ENCODE results near the gene CYTH1. TPM values are rescaled to one million over a fixed set of nuclear protein-coding genes. Genes with fewer than 3 reads are reported as not detected.
A peak's percentile ranks its signal among the peaks of the same experiment; 100 is the strongest.

Gene CYTH1
- total RNA-seq, 1 donor from 2014 or later = 25.0 TPM

DNA sequence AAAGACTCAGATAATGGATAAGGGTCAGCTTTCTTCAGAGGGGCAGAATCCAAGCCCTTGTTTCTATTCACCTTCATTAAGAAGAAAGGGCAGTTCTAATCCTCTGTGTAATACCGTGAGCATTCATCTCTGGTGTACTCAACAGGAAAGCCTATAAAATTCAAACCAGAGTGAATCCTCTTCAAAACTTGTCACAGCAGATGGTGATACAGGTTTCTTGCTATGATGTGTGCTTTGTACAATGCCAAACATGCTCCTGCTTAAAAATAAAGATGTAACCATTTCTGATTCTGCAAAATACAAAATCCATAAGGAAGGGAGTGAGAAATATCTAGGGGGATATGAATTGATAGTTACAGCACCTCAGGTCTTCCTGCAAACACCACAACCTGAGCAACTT is 49.7 kb downstream of the CYTH1 start:
- H3K27ac ChIP-seq (ENCODE audit: low read depth, low read length) = no peak overlapping the region
- no peak overlapping the region for H3K9ac ChIP-seq (ENCODE audit: low read length)
- TF ChIP-seq EZH2 (IDR thresholded peaks at IDR 0.05; ENCODE audit: insufficient read depth, low read length) = no peak
- TF ChIP-seq, protein P1, sequence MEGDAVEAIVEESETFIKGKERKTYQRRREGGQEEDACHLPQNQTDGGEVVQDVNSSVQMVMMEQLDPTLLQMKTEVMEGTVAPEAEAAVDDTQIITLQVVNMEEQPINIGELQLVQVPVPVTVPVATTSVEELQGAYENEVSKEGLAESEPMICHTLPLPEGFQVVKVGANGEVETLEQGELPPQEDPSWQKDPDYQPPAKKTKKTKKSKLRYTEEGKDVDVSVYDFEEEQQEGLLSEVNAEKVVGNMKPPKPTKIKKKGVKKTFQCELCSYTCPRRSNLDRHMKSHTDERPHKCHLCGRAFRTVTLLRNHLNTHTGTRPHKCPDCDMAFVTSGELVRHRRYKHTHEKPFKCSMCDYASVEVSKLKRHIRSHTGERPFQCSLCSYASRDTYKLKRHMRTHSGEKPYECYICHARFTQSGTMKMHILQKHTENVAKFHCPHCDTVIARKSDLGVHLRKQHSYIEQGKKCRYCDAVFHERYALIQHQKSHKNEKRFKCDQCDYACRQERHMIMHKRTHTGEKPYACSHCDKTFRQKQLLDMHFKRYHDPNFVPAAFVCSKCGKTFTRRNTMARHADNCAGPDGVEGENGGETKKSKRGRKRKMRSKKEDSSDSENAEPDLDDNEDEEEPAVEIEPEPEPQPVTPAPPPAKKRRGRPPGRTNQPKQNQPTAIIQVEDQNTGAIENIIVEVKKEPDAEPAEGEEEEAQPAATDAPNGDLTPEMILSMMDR (IDR thresholded peaks at IDR 0.05; ENCODE audit: insufficient read depth, low read depth, low read length) = no peak
- no peak overlapping the region for H2AFZ ChIP-seq (ENCODE audit: low read depth, low read length)
- no peak for DNase-seq (ENCODE audit: low read depth)
- no peak overlapping the region for H3K4me2 ChIP-seq (ENCODE audit: low read length)
- H3K79me2 ChIP-seq (ENCODE audit: insufficient read depth, low read length) = peaks cover 54% of the 10 kb centered on the region
- H3K9me3 ChIP-seq (ENCODE audit: insufficient read depth, low read depth, low read length) = no peaks in the 10 kb centered on the region
- peaks cover 48% of the 10 kb centered on the region for H4K20me1 ChIP-seq (ENCODE audit: insufficient read depth, low read length)
- no peak for FAIRE-seq
- peaks cover 19% of the 10 kb centered on the region for H3K4me1 ChIP-seq (ENCODE audit: insufficient read depth, low read length)
- Mint-ChIP-seq H3K27me3 (ENCODE audit: low read depth, unreplicated experiment) (no peaks in the 10 kb centered on the region), H3K27ac (ENCODE audit: unreplicated experiment) (no peak overlapping the region), H3K9me3 (ENCODE audit: unreplicated experiment) (no peaks in the 10 kb centered on the region), H3K4me3 (ENCODE audit: unreplicated experiment) (no peak overlapping the region), H3K36me3 (ENCODE audit: low read depth, unreplicated experiment) (no peaks in the 10 kb centered on the region), H3K4me1 (ENCODE audit: low read depth, unreplicated experiment) (peaks cover 32% of the 10 kb centered on the region)
- H3K27me3 ChIP-seq (ENCODE audit: insufficient read depth, low read length) = no peaks in the 10 kb centered on the region
- no peaks in the 10 kb centered on the region for H3K36me3 ChIP-seq (ENCODE audit: insufficient read depth, low read length)
- no peak overlapping the region for H3K4me3 ChIP-seq (ENCODE audit: insufficient read depth, low read depth, low read length)

DNA sequence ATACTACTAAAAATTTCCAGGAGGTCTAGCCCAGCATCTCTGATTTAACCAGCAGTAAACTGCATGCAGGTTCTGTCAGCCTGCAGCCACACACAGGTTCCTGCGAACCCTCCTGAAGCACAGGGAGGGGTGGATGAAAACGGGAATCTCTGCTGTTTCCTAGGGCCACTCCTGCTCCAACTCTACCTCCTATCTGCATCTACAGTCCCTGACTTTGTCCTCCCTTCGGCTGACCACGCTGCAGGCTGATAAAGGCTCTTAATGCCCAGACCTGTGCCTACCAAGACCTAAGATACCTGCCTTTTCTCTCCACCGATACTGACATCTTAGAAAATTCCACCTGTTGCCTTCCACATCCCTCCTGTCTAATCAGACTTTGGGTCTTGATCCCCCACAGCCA is 50.2 kb downstream of the CYTH1 start:
- Histone ChIP-seq H3K27me3 (ENCODE audit: insufficient read depth, low read length) (no peaks in the 10 kb centered on the region), H3K79me2 (ENCODE audit: insufficient read depth, low read length) (peaks cover 56% of the 10 kb centered on the region), H3K36me3 (ENCODE audit: insufficient read depth, low read length) (no peaks in the 10 kb centered on the region), H3K27ac (ENCODE audit: low read depth, low read length) (no peak overlapping the region), H2AFZ (ENCODE audit: low read depth, low read length) (no peak overlapping the region), H3K4me3 (ENCODE audit: insufficient read depth, low read depth, low read length) (no peak overlapping the region), H3K9me3 (ENCODE audit: insufficient read depth, low read depth, low read length) (no peaks in the 10 kb centered on the region), H3K9ac (ENCODE audit: low read length) (no peak overlapping the region), H3K4me2 (ENCODE audit: low read length) (no peak overlapping the region), H4K20me1 (ENCODE audit: insufficient read depth, low read length) (peaks cover 53% of the 10 kb centered on the region), H3K4me1 (ENCODE audit: insufficient read depth, low read length) (peaks cover 16% of the 10 kb centered on the region)
- H3K9me3 Mint-ChIP-seq (ENCODE audit: unreplicated experiment) = no peaks in the 10 kb centered on the region
- no peaks in the 10 kb centered on the region for H3K27me3 Mint-ChIP-seq (ENCODE audit: low read depth, unreplicated experiment)
- peaks cover 27% of the 10 kb centered on the region for H3K4me1 Mint-ChIP-seq (ENCODE audit: low read depth, unreplicated experiment)
- H3K36me3 Mint-ChIP-seq (ENCODE audit: low read depth, unreplicated experiment) = no peaks in the 10 kb centered on the region
- no peak overlapping the region for H3K4me3 Mint-ChIP-seq (ENCODE audit: unreplicated experiment)
- DNase-seq (ENCODE audit: low read depth) (no peak), FAIRE-seq (no peak)
- TF ChIP-seq, protein P1 (IDR thresholded peaks at IDR 0.05; ENCODE audit: insufficient read depth, low read depth, low read length) = no peak
- no peak for TF ChIP-seq EZH2 (IDR thresholded peaks at IDR 0.05; ENCODE audit: insufficient read depth, low read length)
- H3K27ac Mint-ChIP-seq (ENCODE audit: unreplicated experiment) = no peak overlapping the region

DNA sequence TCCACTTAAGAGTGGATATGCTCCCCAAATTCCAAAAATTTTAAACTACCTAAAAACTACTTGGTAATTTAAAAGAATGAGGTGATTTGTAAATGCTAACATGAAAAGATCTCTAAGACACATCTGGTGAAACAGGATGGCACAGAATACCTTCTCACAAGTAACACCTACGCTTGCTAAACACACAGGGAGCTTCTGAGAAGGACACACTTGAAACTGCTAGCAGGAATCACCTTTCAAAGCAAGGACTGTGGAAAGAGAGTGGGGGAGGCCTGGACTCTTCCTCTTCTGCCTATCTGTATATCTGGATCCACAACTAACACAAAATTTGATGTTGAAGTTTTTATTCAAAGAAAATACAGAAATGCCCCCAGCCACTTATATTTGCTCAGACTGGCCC is 52.4 kb downstream of the CYTH1 start:
- Histone ChIP-seq H2AFZ (ENCODE audit: low read depth, low read length) (no peak overlapping the region), H3K79me2 (ENCODE audit: insufficient read depth, low read length) (peaks cover 50% of the 10 kb centered on the region), H3K9me3 (ENCODE audit: insufficient read depth, low read depth, low read length) (no peaks in the 10 kb centered on the region), H3K27me3 (ENCODE audit: insufficient read depth, low read length) (no peaks in the 10 kb centered on the region), H3K27ac (ENCODE audit: low read depth, low read length) (no peak overlapping the region), H3K4me3 (ENCODE audit: insufficient read depth, low read depth, low read length) (no peak overlapping the region), H3K4me2 (ENCODE audit: low read length) (no peak overlapping the region), H3K4me1 (ENCODE audit: insufficient read depth, low read length) (no peaks in the 10 kb centered on the region), H3K9ac (ENCODE audit: low read length) (no peak overlapping the region), H3K36me3 (ENCODE audit: insufficient read depth, low read length) (no peaks in the 10 kb centered on the region), H4K20me1 (ENCODE audit: insufficient read depth, low read length) (peaks cover 60% of the 10 kb centered on the region)
- FAIRE-seq (no peak), DNase-seq (ENCODE audit: low read depth) (no peak)
- no peaks in the 10 kb centered on the region for H3K9me3 Mint-ChIP-seq (ENCODE audit: unreplicated experiment)
- H3K36me3 Mint-ChIP-seq (ENCODE audit: low read depth, unreplicated experiment) = peaks cover 3% of the 10 kb centered on the region
- H3K4me3 Mint-ChIP-seq (ENCODE audit: unreplicated experiment) = no peak overlapping the region
- no peak for TF ChIP-seq EZH2 (IDR thresholded peaks at IDR 0.05; ENCODE audit: insufficient read depth, low read length)
- TF ChIP-seq, protein P1 (IDR thresholded peaks at IDR 0.05; ENCODE audit: insufficient read depth, low read depth, low read length) = no peak
- peaks cover 18% of the 10 kb centered on the region for H3K4me1 Mint-ChIP-seq (ENCODE audit: low read depth, unreplicated experiment)
- H3K27me3 Mint-ChIP-seq (ENCODE audit: low read depth, unreplicated experiment) = no peaks in the 10 kb centered on the region
- H3K27ac Mint-ChIP-seq (ENCODE audit: unreplicated experiment) = peak overlapping the region; percentile 30

Measured in astrocyte (in vitro differentiated cells and primary cell).